Effector memory CD8-positive, alpha-beta T cell (primary cell): ENCODE results near the gene TMEM187.
"Not testable (repeated sequence)": the region's sequence is repeated elsewhere in the genome, so short reads cannot be mapped to it uniquely, and the experiment has no call there.

Experiments used
- ATAC-seq: fragments of 150-1000 bp; cut with Tn5 transposase; replicated peaks from 2 replicates; pipeline ENCODE4 v1.10.0; 2021; ENCODE audit warnings: mild to moderate bottlenecking, moderate library complexity
- DNase-seq, 3 experiments: peaks; one replicate each; pipeline ENCODE4 v3.0.0; 2021
- H3K27ac Mint-ChIP-seq, 2 donors: one replicate each; pipeline ENCODE4 v1.8.0; 2022; ENCODE audit warnings: mild to moderate bottlenecking in 2 of 2, mixed read lengths in 2 of 2, moderate library complexity in 2 of 2
- H3K27me3 Mint-ChIP-seq, 2 donors: one replicate each; pipeline ENCODE4 v1.8.0; 2022; ENCODE audit warnings: mixed read lengths in 2 of 2
- H3K36me3 Mint-ChIP-seq: one replicate; pipeline ENCODE4 v1.8.0; 2022; ENCODE audit warnings: mild to moderate bottlenecking, moderate library complexity, mixed read lengths; ENCODE audit not compliant: insufficient read depth
- H3K4me1 Mint-ChIP-seq, 2 donors: one replicate each; pipeline ENCODE4 v1.8.0; 2022; ENCODE audit warnings: low read depth in 2 of 2, mixed read lengths in 2 of 2
- H3K4me3 Mint-ChIP-seq, 2 donors: one replicate each; pipeline ENCODE4 v1.8.0; 2022; ENCODE audit warnings: mild to moderate bottlenecking in 2 of 2, mixed read lengths in 2 of 2, moderate library complexity in 2 of 2
- H3K9me3 Mint-ChIP-seq, 2 donors: one replicate each; pipeline ENCODE4 v1.8.0; 2022; ENCODE audit warnings: mixed read lengths in 2 of 2

The TMEM187 gene

DNA sequence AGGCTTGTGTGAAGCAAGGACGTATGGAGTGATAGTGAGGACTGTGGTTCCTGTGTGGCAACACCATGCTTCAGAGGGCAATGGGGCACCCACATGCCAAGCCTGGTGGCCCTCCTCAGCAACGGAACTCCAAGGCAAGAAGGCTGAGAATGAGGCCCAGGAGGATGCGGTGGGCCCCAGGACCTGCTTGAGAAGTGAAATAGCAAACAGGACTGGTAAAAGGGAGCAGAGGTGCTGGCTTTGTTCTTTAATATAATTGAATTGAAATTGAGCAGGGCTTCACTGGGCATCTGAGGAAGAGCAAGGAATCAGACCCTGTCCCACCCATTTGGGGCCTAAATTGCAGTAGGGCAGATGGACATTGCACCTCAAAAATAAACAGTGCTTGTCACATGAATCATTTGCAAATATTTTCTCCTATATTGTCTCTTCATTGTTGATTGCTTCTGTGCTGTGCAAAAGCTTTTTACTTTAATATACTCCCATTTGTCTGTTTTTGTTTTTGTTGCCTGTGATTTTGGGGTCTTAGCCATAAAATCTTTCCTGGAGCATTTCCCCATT, 2.3 kb downstream of the TMEM187 start:
- Mint-ChIP-seq H3K4me1 (peaks cover 7% of the 10 kb centered on the region in 2 donors), H3K27me3 (no peaks in the 10 kb centered on the region), H3K36me3 (peaks cover 20% of the 10 kb centered on the region), H3K4me3 (peak overlapping the region in 1 of 2 donors; percentile 80), H3K27ac (peak overlapping the region; percentile 80 to 90), H3K9me3 (no peaks in the 10 kb centered on the region)
- no peak for DNase-seq
- no peak for ATAC-seq

DNA sequence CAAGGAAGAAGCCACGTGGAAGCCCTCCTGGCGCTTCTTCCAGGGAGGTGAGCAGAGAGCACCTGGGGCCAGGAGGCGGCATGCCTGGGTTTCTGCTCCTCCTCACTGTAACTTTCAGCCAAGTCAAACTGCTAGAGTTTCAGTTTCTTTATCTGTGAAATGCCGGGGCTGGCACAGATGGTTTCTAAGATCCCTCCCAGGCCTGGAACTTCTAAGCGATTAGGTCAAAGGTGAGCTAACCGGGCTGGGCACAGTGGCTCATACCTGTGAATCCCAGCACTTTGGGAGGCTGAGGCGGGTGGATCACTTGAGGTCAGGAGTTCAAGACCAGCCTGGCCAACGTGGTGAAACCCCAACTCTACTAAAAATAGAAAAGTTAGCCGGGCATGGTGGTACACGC, 7.8 kb downstream of the TMEM187 start:
- peaks cover 24 to 33% of the 10 kb centered on the region in 2 donors for H3K4me1 Mint-ChIP-seq
- DNase-seq, H3K9me3 Mint-ChIP-seq, H3K27me3 Mint-ChIP-seq: not testable (repeated sequence)
- H3K27ac Mint-ChIP-seq = peak overlapping the region; percentile 93 to 96
- H3K36me3 Mint-ChIP-seq = peaks cover 11% of the 10 kb centered on the region
- H3K4me3 Mint-ChIP-seq = peak overlapping the region; percentile 76 to 84
- ATAC-seq = peak; percentile 60

DNA sequence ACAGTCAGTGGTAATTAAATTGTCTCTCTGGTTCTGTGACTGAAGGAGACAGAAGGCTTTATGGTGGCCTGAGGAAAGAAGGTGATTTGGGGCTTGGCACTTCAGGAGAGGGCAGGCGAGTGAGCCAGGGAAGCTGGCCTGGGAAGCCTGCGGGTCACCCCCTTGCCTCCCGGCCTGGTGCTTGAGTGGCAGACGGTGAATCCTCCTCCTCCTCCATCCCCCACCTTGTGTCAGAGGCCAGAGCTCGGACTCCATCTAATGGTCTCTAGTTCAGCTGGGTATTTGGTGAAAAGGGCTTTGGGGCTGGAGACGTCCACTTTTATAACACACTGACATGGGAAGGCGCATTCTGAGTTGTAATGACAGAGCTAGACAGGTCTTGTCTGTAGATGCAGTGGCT, 8.7 kb downstream of the TMEM187 start:
- DNase-seq = no peak
- Mint-ChIP-seq H3K27ac (peak overlapping the region; percentile 93 to 96), H3K36me3 (peaks cover 11% of the 10 kb centered on the region), H3K9me3 (no peaks in the 10 kb centered on the region), H3K4me1 (peaks cover 24 to 33% of the 10 kb centered on the region in 2 donors), H3K4me3 (peak overlapping the region; percentile 73 to 84), H3K27me3 (no peaks in the 10 kb centered on the region)
- no peak for ATAC-seq

DNA sequence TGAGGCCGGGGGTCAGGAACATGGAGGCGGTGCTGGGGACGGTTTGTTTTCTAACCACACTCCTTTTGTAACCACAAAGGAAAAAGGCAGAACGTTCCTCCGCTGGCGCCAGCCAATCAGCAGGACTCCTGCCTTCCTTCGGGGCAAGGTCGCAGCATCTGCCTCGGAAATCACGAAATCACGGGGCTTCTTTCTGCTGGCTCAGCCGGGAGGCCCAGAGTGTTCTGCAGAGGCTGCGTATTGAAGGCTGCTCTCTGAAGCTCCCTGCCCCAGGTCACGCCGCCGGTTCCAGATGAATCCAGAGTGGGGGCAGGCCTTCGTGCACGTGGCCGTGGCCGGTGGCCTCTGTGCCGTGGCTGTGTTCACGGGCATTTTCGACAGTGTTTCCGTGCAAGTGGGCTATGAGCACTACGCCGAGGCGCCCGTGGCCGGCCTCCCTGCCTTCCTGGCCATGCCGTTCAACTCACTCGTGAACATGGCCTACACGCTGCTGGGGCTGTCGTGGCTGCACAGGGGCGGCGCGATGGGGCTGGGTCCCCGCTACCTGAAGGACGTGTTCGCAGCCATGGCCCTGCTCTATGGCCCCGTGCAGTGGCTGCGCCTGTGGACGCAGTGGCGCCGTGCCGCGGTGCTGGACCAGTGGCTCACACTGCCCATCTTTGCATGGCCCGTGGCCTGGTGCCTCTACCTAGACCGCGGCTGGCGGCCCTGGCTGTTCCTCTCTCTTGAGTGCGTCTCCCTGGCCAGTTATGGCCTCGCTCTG, 9.4 kb downstream of the TMEM187 start:
- ATAC-seq (peak; percentile 35), DNase-seq (peak in 2 of 3 experiments; percentile 37)
- Mint-ChIP-seq H3K4me3 (peak overlapping the region; percentile 73 to 84), H3K4me1 (peaks cover 24 to 33% of the 10 kb centered on the region in 2 donors), H3K27ac (peak overlapping the region; percentile 93 to 96), H3K27me3 (no peaks in the 10 kb centered on the region), H3K9me3 (no peaks in the 10 kb centered on the region), H3K36me3 (peaks cover 11% of the 10 kb centered on the region)

DNA sequence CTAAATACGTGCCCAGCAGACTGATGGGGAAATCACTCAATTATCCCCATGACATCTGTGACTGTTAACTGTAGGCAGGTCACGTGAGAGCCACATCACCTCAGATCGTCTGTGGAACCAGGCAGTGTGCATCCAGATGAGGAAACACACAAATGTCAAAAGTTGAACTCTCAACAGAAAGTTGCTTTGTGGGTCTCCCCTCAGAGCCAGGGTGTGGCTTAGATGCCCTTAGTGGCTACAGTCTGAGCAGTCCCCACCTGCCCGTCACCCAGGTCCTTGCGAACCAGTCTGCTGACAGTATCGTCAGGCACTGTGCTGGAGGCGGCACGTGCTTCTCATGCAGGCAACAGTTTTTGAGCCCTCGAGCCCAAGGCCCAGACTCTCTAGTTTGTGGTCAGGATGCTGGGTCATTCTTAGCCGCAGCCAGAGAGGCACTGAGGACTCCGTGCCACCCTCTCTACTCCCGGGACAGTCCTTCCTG, 10.8 kb downstream of the TMEM187 start:
- H3K36me3 Mint-ChIP-seq = peaks cover 11% of the 10 kb centered on the region
- DNase-seq (no peak), ATAC-seq (no peak)
- H3K4me3 Mint-ChIP-seq = peak overlapping the region; percentile 73 to 84
- no peaks in the 10 kb centered on the region for H3K27me3 Mint-ChIP-seq
- no peaks in the 10 kb centered on the region for H3K9me3 Mint-ChIP-seq
- H3K27ac Mint-ChIP-seq = peak overlapping the region; percentile 83 to 92
- peaks cover 24 to 33% of the 10 kb centered on the region in 2 donors for H3K4me1 Mint-ChIP-seq

DNA sequence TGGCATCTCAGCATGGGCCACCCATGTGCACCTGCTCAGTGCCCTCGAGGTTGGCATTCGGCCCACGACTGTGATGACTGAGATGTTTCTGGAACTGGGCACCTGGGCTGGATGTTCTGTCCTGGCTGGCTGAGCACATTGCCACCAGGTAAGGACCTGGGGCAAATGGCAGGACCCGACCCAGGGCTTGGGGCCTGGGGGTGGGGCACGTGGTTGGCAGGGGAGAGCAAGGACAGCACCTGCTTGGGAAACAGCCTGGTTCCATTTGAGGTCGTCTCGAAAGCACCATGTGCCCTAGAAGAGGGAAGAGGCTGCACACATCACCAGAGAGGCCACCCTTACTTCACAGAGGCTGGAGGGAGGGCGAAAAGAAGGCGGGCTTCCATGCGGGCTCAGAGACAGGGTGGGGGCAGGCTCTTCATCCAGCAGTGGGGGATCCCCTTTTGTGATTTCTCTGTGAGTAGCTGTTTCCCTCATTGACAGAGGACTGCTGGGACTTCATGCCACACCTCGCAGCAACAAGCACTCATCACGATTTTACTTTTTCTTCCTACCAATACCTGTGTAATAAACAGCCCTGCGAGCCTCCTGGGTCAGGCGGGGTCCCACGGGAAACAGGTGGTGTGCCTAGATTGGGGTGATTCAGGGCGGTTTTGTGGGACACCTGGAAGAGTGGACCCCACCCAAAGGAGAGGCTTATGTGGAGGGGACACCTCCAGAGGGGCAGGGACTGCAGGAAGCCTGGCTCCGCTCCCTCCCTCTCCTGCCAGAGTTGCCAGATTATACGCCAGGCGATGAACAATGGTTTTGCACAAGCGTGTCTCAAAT, 12.0 kb downstream of the TMEM187 start:
- DNase-seq (peak in 1 of 3 experiments; percentile 18), ATAC-seq (peak; percentile 60)
- Mint-ChIP-seq H3K36me3 (peaks cover 11% of the 10 kb centered on the region), H3K27ac (peak overlapping the region; percentile 92), H3K27me3 (no peaks in the 10 kb centered on the region), H3K4me3 (peak overlapping the region; percentile 64 to 73), H3K4me1 (peaks cover 24 to 33% of the 10 kb centered on the region in 2 donors), H3K9me3 (no peaks in the 10 kb centered on the region)

DNA sequence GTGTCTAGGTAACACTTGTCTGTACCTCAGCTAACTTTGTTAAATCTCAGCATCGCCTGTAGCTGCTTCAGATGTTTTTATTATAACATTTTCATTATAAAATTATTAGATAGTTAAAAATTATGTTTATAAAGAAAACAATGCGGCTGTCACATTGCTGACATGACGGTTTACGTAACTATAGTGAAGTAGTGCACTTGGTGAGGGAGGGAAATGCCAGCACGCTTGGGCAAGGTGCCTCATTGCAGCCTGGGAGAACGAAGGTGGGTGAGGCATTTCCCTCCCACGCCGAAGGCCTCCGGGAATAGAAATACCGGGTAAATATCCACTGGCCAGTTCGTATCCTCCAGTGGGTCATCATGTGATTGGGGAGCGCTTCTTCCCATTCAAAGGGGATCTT, 15.9 kb downstream of the TMEM187 start:
- DNase-seq = no peak
- no peak for ATAC-seq
- H3K27me3 Mint-ChIP-seq = no peaks in the 10 kb centered on the region
- no peak overlapping the region for H3K27ac Mint-ChIP-seq
- H3K4me3 Mint-ChIP-seq = no peak overlapping the region
- H3K36me3 Mint-ChIP-seq = no peaks in the 10 kb centered on the region
- no peaks in the 10 kb centered on the region for H3K9me3 Mint-ChIP-seq
- peaks cover 14 to 17% of the 10 kb centered on the region in 2 donors for H3K4me1 Mint-ChIP-seq

DNA sequence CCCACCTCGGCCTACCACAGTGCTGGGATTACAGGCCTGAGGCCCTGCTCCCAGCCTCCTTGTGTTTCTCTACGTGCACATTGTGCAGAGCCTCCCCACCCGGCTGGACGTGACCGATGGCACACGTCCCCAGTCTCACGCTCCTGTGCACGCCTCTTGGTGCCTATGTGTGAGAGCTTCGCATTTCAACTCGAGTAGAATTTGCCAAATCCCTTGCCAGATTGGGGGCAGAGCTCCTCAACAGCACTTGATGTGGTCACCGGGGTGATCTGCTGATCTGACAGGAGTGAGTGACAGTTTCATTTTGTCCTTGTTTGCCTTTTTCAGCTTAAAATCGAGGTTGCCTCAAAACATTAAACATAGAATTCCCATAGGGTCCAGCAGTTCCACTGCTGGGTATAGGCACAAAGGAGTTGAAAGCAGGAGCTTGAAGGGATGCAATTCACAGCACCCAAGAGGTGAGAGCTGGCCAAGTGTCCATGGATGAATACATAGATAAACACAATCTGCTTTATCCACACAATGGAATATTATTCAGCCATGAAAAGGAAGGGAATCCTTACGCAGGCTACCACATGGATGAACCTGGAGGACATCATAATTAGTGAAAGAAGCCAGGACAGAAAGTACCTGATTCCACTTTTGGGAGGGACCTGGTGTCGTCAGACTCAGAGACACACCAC, 17.6 kb downstream of the TMEM187 start:
- DNase-seq = no peak
- no peak overlapping the region for H3K27ac Mint-ChIP-seq
- no peaks in the 10 kb centered on the region for H3K9me3 Mint-ChIP-seq
- ATAC-seq = no peak
- no peak overlapping the region for H3K4me3 Mint-ChIP-seq
- no peaks in the 10 kb centered on the region for H3K36me3 Mint-ChIP-seq
- H3K27me3 Mint-ChIP-seq = no peaks in the 10 kb centered on the region
- H3K4me1 Mint-ChIP-seq = peaks cover 4 to 9% of the 10 kb centered on the region in 2 donors

DNA sequence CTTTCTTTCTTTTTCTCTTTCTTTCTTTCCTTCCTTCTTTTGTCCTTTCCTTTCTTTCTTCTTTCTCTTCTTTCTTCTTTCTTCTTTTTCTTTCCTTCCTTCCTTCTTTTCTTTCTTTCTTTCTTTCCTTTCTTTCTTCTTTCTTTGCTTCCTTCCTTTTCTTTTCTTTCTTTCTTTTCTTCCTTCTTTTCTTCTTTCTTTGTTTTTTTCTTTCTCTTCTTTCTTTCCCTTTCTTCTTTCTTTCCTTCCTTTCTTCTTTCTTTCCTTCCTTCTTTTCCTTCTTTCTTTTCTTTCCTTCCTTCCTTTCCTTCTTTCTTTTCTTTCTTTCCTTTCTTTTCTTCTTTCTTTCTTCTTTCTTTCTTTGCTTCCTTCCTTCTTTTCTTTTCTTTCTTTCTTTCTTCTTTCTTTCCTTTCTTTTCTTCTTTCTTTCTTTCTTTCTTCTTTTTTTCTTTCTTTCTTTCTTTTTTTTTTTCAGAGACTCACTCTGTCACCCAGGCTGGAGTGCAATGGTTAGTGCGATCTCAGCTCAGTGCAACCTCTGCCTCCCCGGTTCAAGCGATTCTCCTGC, 18.5 kb downstream of the TMEM187 start:
- no peaks in the 10 kb centered on the region for H3K36me3 Mint-ChIP-seq
- DNase-seq (no peak), ATAC-seq (no peak)
- no peaks in the 10 kb centered on the region for H3K9me3 Mint-ChIP-seq
- no peaks in the 10 kb centered on the region for H3K27me3 Mint-ChIP-seq
- H3K4me3 Mint-ChIP-seq = peak overlapping the region in 1 of 2 donors; percentile 7
- peak overlapping the region in 1 of 2 donors; percentile 62 for H3K27ac Mint-ChIP-seq
- H3K4me1 Mint-ChIP-seq = peaks cover 4 to 9% of the 10 kb centered on the region in 2 donors

DNA sequence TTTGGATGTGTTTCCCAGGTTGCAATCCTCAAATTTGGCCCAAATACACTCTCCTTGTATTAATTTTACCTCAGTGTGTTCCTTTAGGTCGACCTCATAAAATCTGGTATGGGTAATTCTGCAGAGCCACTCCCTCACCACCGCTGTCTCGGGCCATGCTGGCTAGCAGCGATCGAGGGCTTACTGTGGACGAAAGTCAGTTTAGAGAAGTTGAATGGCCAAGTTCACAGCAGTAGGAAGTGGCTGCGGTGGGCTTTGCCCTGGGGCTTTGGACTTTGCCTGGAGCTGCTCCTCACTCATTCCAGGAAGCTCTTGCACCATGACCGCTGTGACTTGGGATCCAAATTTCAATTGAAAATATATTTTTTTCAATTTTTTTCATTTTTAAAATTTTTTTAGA, 19.6 kb downstream of the TMEM187 start:
- H3K4me3 Mint-ChIP-seq = no peak overlapping the region
- peaks cover 4 to 9% of the 10 kb centered on the region in 2 donors for H3K4me1 Mint-ChIP-seq
- ATAC-seq (no peak), DNase-seq (no peak)
- no peak overlapping the region for H3K27ac Mint-ChIP-seq
- H3K36me3 Mint-ChIP-seq = no peaks in the 10 kb centered on the region
- H3K9me3 Mint-ChIP-seq = no peaks in the 10 kb centered on the region
- no peaks in the 10 kb centered on the region for H3K27me3 Mint-ChIP-seq

DNA sequence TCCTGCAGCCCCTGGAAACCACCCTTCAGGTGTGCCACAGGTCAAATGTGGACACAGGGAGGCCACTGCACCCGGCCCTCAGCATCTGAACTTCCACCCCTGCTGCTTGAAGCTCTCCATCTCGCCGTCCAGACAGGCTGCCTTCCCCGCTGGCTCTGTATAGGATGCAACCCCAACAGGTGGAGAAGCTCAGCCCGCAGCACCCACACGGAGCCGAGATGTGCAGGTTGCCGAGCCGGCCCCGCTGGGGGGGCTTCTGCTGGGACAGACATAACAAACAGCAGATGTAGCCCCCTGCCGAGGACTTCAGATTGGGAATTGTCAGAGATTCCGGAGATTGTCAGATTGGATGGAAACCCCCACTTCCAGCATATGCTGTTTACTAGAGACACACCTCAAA, 20.5 kb downstream of the TMEM187 start:
- Mint-ChIP-seq H3K4me3 (no peak overlapping the region), H3K4me1 (peaks cover 4 to 9% of the 10 kb centered on the region in 2 donors), H3K27me3 (no peaks in the 10 kb centered on the region), H3K36me3 (no peaks in the 10 kb centered on the region), H3K9me3 (no peaks in the 10 kb centered on the region), H3K27ac (no peak overlapping the region)
- ATAC-seq = no peak
- DNase-seq = no peak

DNA sequence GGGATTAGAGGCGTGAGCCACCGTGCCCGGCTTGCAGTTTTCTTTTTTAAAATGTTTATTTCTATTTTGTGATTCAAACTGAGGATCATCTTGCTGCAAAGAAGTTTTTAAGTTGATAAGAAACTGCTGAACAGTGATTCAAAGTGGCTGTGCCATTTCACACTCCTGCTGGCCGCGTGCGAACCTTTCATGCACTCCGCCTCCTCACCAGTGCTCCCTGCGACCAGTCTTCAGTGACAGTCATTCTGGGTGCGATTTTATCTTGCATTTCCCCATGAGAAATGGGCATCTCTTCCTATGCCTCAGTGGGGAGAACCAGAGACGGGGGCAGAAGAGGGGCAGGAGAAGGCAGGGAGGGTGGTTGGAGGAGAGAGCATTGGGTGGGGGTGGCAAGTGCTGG, 21.4 kb downstream of the TMEM187 start:
- Mint-ChIP-seq H3K4me3 (no peak overlapping the region), H3K27me3 (no peaks in the 10 kb centered on the region), H3K27ac (no peak overlapping the region), H3K9me3 (no peaks in the 10 kb centered on the region), H3K36me3 (no peaks in the 10 kb centered on the region), H3K4me1 (peaks cover 4 to 9% of the 10 kb centered on the region in 2 donors)
- no peak for DNase-seq
- ATAC-seq = no peak

DNA sequence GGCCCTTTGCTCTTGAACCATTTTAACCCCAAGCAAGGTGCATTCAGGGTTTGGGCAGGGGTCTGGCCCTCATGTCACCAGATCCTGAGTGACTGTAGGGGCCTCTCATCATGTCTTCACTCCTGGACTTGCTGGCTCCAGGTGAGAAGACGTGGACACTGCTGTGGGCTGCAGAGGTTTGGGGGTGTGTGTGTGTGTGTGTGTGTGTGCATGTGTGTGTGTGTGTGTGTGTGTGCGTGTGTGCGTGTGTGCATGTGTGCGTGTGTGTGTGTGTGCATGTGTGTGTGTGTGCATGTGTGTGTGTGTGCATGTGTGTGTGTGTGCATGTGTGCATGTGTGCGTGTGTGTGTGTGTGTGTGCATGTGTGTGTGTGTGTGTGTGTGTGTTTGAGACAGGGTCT, 21.8 kb downstream of the TMEM187 start:
- H3K4me3 Mint-ChIP-seq = not testable (repeated sequence)

More for the DNA sequence above, 21.8 kb downstream of the TMEM187 start:
- not testable (repeated sequence) for H3K36me3 Mint-ChIP-seq, DNase-seq, H3K9me3 Mint-ChIP-seq, ATAC-seq, H3K4me1 Mint-ChIP-seq, H3K27me3 Mint-ChIP-seq, H3K27ac Mint-ChIP-seq
